Testis (tissue), 3 donors: ENCODE results near the gene DCXR. TPM values are rescaled to one million over a fixed set of nuclear protein-coding genes. Genes with fewer than 3 reads are reported as not detected.

Experiments
- DNase-seq: peaks from one replicate; pipeline ENCODE4 v3.0.0-alpha.2; 2019
- H3K27ac ChIP-seq, 2 donors: fragments of 200-600 bp; sonication (generic); one replicate each; pipeline ENCODE4 v1.5.1; 2019
- H3K27me3 ChIP-seq: fragments of 200-600 bp; sonication (generic); one replicate; pipeline ENCODE4 v1.5.1; 2019
- H3K36me3 ChIP-seq: fragments of 200-600 bp; sonication (generic); one replicate; pipeline ENCODE4 v1.5.1; 2017; ENCODE audit warnings: low read depth; ENCODE audit errors: missing control alignments
- H3K4me1 ChIP-seq: fragments of 200-600 bp; sonication (generic); one replicate; pipeline ENCODE4 v1.5.1; 2019
- H3K4me3 ChIP-seq, 2 donors: fragments of 200-600 bp; sonication (generic); one replicate each; pipeline ENCODE4 v1.5.1; 2017 to 2019
- H3K9me3 ChIP-seq: fragments of 200-600 bp; sonication (generic); one replicate; pipeline ENCODE4 v1.5.1; 2017
- CTCF ChIP-seq, 3 experiments: fragments of 450-650 bp in 2 of 3; fragments of 200-600 bp in 1 of 3; sonication (generic) in 1 of 3; IDR thresholded peaks; one replicate each; pipeline ENCODE4 v1.5.1; 2016 to 2019; ENCODE audit warnings: antibody characterized with exemption in 3 of 3, mild to moderate bottlenecking in 2 of 3, moderate library complexity in 1 of 3
- POLR2A ChIP-seq: fragments of 450-650 bp; IDR thresholded peaks from one replicate; pipeline ENCODE4 v1.6.1; 2017; ENCODE audit warnings: antibody characterized with exemption, mild to moderate bottlenecking, moderate library complexity
- WGBS, 2 donors: methylation state at CpG; one replicate each; pipeline ENCODE4 v1.1.5; 2018; 5-methylcytosine and 5-hydroxymethylcytosine counted together
- intact Hi-C: fragments of 100-400 bp; cut with DNase I; formaldehyde crosslinking; loops from one replicate; pipeline ENCODE4 v1.15.1; 2023; ENCODE audit warnings: low total_unique reads
- polyA plus RNA-seq: library from polyadenylated mRNA; stranded (reverse); fragments of 350-450 nt; fragmentation: Illumina TruSeq; extraction: RNeasy Lipid Tissue Mini Kit (QIAGEN cat#74804); gene quantifications from one replicate; pipeline ENCODE4 v1.2.3, GENCODE V29; 2014; ENCODE audit warnings: low read depth, low replicate concordance; ENCODE audit not compliant: insufficient read depth
- total RNA-seq, 2 donors: library from RNA; depleted of rRNA; stranded (reverse); fragments of >200 nt; gene quantifications; one replicate each; pipeline ENCODE4 v1.2.3, GENCODE V29; 2016

The DCXR gene
- total and polyA plus RNA-seq, 3 donors from 2014 or later = 109 to 188 (median 134) TPM

- H3K27me3 ChIP-seq = no peaks in the 10 kb centered on the region
- intact Hi-C loops = loop anchor here (10.0 kb wide), 1 partner anchor 119 kb away; no protein-coding TSS in a partner anchor
- H3K9me3 ChIP-seq = no peaks in the 10 kb centered on the region
- H3K4me1 ChIP-seq = peaks cover 39% of the 10 kb centered on the region
- 88 to 95% methylated on average over 8 of the region's 8 CpGs for WGBS, 2 donors
- H3K4me3 ChIP-seq = no peak overlapping the region
- TF ChIP-seq POLR2A (no peak), CTCF (IDR thresholded peaks at IDR 0.05) (no peak)
- no peak for DNase-seq
- H3K27ac ChIP-seq = no peak overlapping the region
- no peaks in the 10 kb centered on the region for H3K36me3 ChIP-seq
These were observed 2.0 kb downstream of the DCXR start for GRCh38 chr17:82035488-82035887.

DNA sequence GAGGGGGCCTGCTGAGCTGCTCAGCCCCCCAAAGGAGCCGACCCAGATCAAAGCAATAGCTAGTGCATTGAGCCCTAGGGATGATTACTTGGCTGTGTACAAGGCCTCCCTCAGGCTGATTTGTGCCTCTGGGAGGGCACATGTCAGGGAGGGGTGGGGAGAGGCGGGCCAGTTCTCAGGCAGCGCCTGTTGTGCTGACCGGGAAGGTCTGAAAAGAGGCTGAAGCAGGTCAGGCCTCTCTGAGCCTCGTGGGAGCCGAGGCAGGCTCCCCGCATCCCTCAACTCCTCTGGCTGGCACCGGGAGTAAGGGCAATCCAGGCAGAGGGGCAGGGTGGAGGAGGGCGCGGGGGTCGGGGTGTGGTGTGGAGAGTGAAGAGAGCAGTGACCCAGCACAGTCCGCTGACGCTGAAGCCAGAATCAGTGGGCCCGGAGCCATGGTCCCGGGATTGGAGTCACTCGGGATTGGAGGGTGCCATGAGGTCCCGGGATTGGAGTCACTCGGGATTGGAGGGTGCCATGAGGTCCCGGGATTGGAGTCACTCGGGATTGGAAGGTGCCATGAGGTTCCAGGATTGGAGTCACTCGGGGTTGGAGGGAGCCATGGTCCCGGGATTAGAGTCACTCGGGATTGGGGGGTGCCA is 3.0 kb downstream of the DCXR start:
- intact Hi-C loops = loop anchor here (10.0 kb wide), 1 partner anchor 120 kb away; no protein-coding TSS in a partner anchor
- Histone ChIP-seq H3K9me3 (no peaks in the 10 kb centered on the region), H3K36me3 (no peaks in the 10 kb centered on the region), H3K4me3 (no peak overlapping the region), H3K4me1 (peaks cover 43% of the 10 kb centered on the region), H3K27ac (no peak overlapping the region), H3K27me3 (no peaks in the 10 kb centered on the region)
- 78 to 86% methylated on average over 20 to 23 of the region's 23 CpGs for WGBS, 2 donors
- DNase-seq = no peak
- TF ChIP-seq POLR2A (no peak), CTCF (IDR thresholded peaks at IDR 0.05) (no peak)

GRCh38 chr17:82033359-82034085 is 4.0 kb downstream of the DCXR start:
- DNase-seq = no peak
- TF ChIP-seq CTCF (IDR thresholded peaks at IDR 0.05) = no peak
- TF ChIP-seq POLR2A = no peak
- intact Hi-C loops = loop anchor here (10.0 kb wide), 1 partner anchor 121 kb away; no protein-coding TSS in a partner anchor
- WGBS, 2 donors = 93 to 94% methylated on average over 16 to 38 of the region's 38 CpGs
- Histone ChIP-seq H3K27me3 (no peaks in the 10 kb centered on the region), H3K4me1 (peaks cover 40% of the 10 kb centered on the region), H3K9me3 (no peaks in the 10 kb centered on the region), H3K36me3 (no peaks in the 10 kb centered on the region), H3K4me3 (no peak overlapping the region), H3K27ac (no peak overlapping the region)

- Histone ChIP-seq H3K9me3 (no peaks in the 10 kb centered on the region), H3K4me1 (peaks cover 32% of the 10 kb centered on the region), H3K4me3 (peak overlapping the region; percentile 37 to 52), H3K27me3 (no peaks in the 10 kb centered on the region), H3K27ac (peak overlapping the region in 1 of 2 donors; percentile 39), H3K36me3 (no peaks in the 10 kb centered on the region)
- TF ChIP-seq POLR2A (no peak), CTCF (IDR thresholded peaks at IDR 0.05) (no peak)
- WGBS, 2 donors = 13 to 32% methylated on average over 4 to 22 of the region's 59 CpGs
- intact Hi-C loops = loop anchor here (10.0 kb wide), 1 partner anchor 123 kb away; no protein-coding TSS in a partner anchor
- DNase-seq = no peak
These were observed 5.4 kb downstream of the DCXR start for GRCh38 chr17:82031885-82032627.
